GM19467 (cell line): ENCODE data around the gene ANKRD44.
A peak's percentile ranks its signal among the peaks of the same experiment; 100 is the strongest.

Experiments used
- ATAC-seq: cut with Tn5 transposase; IDR thresholded peaks from one replicate; pipeline ENCODE4 v1.9.1; 2021; ENCODE audit warnings: mild to moderate bottlenecking, moderate library complexity; ENCODE audit not compliant: unreplicated experiment

The ANKRD44 gene

GRCh38 chr2:196967775-196968174 lies 342.8 kb downstream of the ANKRD44 start:
- ATAC-seq = no peak

GRCh38 chr2:196967116-196967515 lies 343.5 kb downstream of the ANKRD44 start:
- ATAC-seq = no peak

GRCh38 chr2:196966061-196966460 lies 344.5 kb downstream of the ANKRD44 start:
- no peak for ATAC-seq

- no peak for ATAC-seq
These were observed 344.9 kb downstream of the ANKRD44 start for GRCh38 chr2:196965651-196966050.

- no peak for ATAC-seq
These were observed 346.6 kb downstream of the ANKRD44 start for GRCh38 chr2:196963961-196964360.

GRCh38 chr2:196963043-196963442 lies 347.5 kb downstream of the ANKRD44 start:
- no peak for ATAC-seq

GRCh38 chr2:196962325-196962724 lies 348.3 kb downstream of the ANKRD44 start:
- no peak for ATAC-seq

GRCh38 chr2:196961889-196962288 lies 348.7 kb downstream of the ANKRD44 start:
- peak; percentile 98 for ATAC-seq

GRCh38 chr2:196959734-196960338 lies 350.7 kb downstream of the ANKRD44 start:
- ATAC-seq = no peak

GRCh38 chr2:196959281-196959680 lies 351.3 kb downstream of the ANKRD44 start:
- ATAC-seq = no peak

- no peak for ATAC-seq
These were observed 352.6 kb downstream of the ANKRD44 start for GRCh38 chr2:196957881-196958525.

- ATAC-seq = no peak
These were observed 353.1 kb downstream of the ANKRD44 start for GRCh38 chr2:196957442-196957841.

GRCh38 chr2:196956069-196956468 lies 354.5 kb downstream of the ANKRD44 start:
- ATAC-seq = no peak

GRCh38 chr2:196955036-196955435 lies 355.5 kb downstream of the ANKRD44 start:
- ATAC-seq = no peak

GRCh38 chr2:196954001-196954400 lies 356.6 kb downstream of the ANKRD44 start:
- no peak for ATAC-seq

GRCh38 chr2:196952936-196953335 lies 357.6 kb downstream of the ANKRD44 start:
- no peak for ATAC-seq

- ATAC-seq = no peak
These were observed 358.6 kb downstream of the ANKRD44 start for GRCh38 chr2:196951973-196952372.

- ATAC-seq = no peak
These were observed 361.5 kb downstream of the ANKRD44 start for GRCh38 chr2:196949116-196949515.

GRCh38 chr2:196944570-196944969 lies 366.0 kb downstream of the ANKRD44 start:
- peak; percentile 81 for ATAC-seq

GRCh38 chr2:196941398-196942078 lies 369.0 kb downstream of the ANKRD44 start:
- ATAC-seq = no peak

GRCh38 chr2:196939371-196939770 lies 371.2 kb downstream of the ANKRD44 start:
- ATAC-seq = no peak
